GM18511 (cell line): Measurements from ENCODE around the gene TCTN2.

ENCODE experiments used
- ATAC-seq: cut with Tn5 transposase; IDR thresholded peaks from one replicate; pipeline ENCODE4 v1.9.1; 2021; ENCODE audit warnings: mild to moderate bottlenecking, moderate library complexity; ENCODE audit not compliant: unreplicated experiment

TCTN2 gene

DNA sequence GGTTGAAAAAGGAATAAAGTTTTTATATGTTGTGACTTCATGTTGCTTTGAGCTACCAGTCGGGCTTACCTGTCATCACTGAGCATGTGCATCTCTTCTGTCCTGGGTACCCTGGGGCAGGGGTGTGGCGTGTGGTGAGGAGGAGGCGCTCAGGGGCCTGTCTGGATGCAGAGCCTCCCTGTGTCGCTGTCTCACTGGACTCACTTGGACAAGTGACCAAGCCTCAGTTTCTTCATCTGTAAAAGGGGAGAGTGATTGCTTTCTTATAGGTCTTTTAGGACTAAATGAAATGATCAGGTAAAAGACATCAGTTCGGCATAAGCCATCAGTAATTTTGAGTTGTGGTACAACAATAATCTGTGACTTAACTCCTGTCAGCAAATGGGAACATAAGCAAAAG is 63.4 kb downstream of the TCTN2 start:
- no peak for ATAC-seq

DNA sequence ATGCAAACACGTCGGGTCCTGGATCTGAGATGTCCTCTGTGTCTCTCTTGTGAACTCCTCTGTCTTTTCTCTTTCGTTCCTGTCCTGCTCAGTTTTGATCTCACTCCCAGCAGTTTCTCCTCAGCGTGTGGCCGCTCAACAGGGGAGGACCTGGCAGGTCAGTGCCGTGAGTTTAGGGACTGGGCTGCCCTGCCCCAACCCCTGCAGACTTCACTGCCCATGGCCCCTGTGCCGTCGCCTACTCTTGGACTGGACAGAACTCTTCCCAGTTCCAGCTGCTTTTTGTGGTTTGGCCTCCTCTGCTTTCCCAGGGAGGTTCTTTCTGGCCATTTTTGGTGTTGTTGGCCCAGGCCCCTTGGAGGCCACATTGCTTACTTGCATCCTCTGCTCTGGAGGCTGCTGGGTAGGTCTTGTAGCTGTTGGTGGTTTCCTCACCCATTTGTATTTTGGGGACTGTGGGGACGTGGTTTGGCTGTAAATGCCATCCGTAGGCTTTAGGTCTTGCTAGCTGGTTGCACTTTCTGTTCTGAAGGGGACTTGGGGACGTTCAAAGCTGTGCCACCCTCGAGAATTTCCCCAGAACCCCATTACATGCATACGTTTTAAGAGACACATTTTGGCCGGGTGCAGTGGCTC is 71.1 kb downstream of the TCTN2 start:
- ATAC-seq: no peak

DNA sequence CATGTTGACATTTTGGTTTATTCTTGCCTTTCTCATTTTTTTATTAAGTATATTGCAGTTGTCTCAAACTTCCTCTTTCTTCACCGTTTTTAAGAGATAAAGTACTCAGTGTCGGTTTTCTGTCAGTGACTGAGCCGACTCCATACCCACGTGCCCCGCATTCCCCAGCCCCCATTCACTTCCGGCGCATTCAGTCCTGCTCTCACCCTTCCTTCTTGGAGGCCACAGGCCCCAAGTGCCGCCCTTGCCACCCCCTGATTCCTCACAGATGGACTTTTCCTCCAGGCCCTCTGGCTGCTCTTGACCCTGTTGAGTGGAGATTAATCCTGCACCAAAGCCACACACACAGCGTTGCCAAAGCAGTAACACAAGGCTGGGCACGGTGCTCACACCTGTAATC is 72.1 kb downstream of the TCTN2 start:
- ATAC-seq: no peak

DNA sequence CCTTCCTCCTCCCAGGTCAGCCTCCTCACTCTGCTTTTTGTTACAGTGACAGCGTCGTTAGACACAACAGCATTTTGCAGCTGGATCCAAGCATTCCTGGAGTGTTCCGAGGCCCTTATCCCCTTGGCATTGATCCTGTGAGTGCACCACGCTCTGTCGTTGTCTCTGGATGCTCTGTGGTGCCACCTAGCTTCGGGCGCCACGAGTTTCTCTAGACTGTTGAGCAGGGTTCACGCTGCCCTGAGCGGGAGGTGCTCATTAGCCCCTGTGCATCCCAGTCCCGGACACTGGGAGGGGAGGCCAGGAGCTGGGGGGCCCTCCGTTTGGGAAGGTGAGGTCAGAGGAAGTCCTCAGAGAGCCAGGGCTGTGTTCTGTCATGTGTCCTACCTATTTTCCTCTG is 73.9 kb downstream of the TCTN2 start:
- ATAC-seq: no peak

DNA sequence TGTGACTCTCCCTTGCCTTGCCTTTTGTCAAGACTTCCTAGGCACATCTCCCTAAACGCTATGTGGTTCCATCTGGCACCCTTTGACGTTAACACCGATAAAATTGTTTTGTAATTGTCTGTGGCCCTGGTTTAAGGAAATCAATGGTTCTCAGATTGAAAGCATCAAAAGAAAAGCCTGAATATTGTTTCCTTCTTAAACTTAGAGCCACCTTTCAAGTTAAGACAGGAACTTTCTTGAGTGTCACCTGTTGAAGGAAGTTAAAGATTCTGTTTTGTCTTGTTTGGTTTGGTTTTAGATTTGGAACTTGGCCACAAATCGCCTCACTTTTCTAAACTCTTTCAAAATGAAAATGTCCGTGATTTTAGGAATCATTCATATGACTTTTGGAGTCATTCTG is 76.4 kb downstream of the TCTN2 start:
- ATAC-seq: no peak

DNA sequence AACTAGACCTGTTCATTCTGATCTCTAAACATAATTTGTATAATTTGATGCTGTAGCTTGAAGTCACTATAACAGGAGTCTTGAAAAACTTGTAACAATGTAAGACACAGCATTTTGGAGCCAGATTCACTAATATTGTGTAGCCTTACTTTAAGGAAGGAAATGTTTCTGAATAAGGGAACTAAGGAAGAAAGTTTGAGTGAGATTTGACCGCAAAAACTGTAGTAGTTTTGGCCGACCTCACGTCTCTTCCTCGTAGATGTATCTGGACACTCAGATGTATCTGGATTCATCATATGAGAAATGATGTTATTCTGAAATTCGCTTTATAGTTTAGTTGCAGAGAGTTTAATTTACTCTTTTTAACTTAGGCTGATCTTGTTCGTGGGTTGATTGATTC is 77.2 kb downstream of the TCTN2 start:
- ATAC-seq: no peak

DNA sequence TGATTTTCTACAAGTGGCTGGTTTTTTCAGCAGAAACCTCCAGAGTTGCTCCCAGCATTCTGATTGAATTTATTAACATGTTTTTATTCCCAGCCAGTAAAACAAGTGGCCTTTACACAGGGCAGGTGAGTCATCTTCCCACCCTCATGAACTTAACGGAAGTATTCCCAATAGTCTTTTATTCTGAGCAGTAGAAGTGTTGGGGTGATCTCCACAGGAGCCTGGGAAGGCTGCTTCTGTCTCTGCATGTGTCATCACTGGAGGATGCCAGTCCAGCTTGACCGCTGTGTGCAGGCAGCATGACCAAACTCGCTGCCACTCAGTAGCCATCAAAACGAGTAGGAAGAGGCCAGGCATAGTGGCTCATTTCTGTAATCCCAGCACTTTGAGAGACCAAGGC is 77.7 kb downstream of the TCTN2 start:
- ATAC-seq: no peak

DNA sequence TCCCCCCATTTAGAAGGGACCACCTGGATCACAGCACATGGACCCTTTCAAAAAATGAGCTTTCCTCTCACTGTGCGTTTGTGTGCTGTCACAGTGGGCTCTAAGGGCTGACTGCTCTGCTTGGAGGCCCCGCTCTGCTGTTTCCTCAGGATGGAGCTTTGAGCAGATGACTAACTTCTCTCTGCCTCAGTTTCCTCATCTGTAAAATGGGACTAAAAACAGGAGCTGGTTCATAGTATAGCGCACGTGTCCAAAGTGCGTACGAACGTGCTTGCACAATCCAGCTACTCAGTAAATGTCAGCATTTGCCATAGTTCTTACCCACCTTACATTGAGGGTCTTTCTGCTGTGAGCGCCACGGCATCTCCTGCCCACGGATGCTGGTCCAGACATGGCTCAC is 78.4 kb downstream of the TCTN2 start:
- no peak for ATAC-seq

DNA sequence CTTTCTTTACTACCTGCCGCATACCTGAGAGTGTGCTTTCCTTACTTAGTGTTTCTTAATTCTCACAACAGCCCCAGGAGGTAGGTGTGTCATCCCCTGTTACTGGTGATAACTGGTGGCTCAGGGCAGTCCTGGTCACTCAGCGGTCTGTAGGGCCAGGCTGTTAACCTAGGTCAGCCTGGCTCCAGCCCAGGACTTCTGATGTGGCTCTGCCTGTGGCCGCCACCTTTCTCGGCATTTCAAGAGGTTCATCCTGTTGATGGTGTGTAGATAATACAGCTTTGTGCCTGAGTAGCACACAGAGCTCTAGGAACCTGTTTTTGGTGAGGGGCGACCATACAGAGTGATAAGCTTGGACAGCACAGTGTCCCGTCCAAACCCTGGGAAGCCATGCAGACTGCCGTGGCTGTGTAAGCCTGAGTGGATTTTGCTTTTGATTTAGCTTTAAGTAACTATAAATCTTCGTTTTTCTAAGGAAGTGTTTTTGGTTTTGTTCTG is 79.3 kb downstream of the TCTN2 start:
- no peak for ATAC-seq

DNA sequence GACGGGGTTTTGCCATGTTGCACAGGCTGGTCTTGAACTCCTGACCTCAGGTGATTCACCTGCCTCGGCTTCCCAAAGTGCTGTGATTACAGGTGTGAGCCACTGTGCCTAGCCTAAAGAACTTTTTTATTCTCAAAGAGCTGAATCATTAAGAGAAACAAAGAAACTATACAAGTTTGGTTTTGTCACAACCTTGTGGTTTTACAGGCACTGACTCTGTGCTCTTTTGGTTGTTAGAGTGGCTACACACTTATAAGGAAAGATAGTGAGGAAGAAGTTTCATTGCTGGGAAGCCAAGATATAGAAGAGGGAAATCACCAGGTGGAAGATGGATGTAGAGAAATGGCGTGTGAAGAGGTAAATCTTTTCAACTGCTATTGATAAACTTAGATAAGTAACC is 81.1 kb downstream of the TCTN2 start:
- no peak for ATAC-seq

DNA sequence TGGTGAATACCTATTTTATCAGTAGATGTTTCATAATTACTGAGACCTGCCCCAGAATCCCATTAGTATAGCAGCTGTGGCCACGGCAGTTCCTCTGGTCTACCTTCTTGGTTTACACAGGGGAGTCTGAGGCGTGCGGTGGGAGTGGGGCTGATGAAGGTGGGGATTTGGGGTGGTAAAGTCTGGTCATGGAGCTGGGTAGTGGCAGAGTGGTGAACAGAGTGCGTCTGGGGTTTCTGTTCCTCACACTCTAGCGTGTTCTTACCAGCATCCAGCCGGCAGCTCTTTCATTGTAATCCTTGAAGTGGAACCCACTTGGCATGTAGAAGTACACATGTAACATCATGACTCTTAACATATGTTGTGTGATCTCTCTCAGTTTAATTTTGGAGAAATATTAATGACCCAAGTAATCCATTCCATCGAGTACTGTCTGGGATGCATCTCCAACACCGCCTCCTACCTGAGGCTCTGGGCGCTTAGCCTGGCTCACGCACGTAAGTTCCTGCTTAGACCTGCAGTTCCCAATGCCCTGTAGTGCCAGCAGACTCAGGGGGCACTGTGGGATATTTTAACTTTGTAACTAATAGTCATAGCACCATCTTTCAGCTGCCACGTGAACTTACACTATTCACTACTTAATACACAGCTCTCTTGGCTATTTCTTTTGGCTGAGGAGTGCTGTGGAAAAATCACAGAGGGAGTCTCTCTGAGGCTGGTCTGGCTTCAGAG is 83.3 kb downstream of the TCTN2 start:
- no peak for ATAC-seq

DNA sequence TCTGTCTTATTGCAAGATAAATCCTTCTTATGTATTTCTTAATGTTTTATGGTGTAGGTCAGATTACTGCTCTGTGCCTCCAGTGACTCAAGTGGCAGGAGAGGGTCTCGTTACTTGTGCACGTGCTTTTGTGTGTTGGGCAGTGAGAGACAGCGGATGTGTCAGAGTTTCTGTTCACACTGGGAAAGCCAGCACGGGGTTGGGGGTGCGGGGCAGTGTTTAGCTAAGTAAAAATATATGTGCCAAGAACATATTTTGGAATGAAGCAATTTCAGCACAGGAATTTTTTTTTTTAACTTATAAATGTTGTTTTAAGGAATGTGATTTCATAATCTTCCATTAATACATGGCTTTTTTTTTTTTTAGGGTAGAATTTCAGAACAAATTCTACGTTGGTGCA is 86.6 kb downstream of the TCTN2 start:
- no peak for ATAC-seq
